ENCODE data around the gene ALDOB.

Gene ALDOB

DNA sequence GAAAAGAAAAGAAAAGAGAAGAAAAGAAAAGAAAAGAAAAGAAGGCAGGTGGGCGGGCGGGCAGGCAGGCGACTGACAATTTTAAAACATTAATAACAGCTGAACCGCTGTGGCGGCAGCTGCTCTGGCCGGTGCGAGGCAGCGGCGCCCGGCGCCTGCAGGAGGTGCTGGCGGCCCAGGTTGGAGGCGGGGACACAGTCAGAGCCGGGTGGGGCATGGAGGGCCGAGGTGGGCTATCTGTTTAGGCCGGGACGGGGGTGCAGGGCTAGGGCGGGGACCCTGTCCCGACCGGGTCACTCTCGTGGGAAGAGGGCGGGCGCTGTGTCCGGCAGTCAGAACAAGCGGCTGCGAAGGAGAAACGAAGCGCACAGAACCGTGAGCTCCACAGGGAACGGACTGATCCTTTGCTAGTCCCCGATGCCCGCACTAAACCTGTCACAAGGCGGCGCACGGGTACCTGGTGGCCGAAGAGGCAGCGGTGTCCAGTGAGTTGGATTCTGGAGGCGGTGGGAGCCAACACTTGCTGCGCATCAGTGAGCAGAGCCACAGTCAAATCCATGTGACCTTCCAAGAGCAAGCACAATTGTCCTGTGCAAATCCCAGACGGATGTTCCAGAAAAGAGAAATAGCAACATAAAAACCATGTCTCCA, 13.6 kb upstream of the ALDOB start:
- H3K9me3 ChIP-seq (ENCODE audit: severe bottlenecking) = peaks cover 3% of the 10 kb centered on the region
- H3K4me3 ChIP-seq (ENCODE audit: low read depth, low read length) = peak overlapping the region; percentile 78
- no peaks in the 10 kb centered on the region for H3K27me3 ChIP-seq (ENCODE audit: insufficient read depth, low read depth, severe bottlenecking)

DNA sequence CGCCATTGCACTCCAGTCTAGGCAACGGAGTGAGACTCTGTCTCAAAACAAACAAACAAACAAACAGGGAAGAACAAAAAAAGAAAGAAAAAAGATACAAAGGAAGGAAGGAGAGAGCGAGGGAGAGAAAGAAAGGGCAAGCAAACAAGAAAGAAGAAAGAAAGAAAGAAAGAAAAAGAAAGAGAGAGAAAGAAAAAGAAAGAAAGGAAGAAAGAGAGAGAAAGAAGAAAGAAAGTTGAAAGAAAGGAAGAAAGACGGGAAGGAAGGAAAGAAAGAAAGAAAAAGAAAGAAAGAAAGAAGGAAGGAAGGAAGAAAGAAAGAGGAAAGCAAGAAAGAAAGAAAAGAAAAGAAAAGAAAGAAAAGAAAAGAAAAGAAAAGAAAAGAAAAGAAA, 13.1 kb upstream of the ALDOB start:
- no peaks in the 10 kb centered on the region for H3K27me3 ChIP-seq (ENCODE audit: insufficient read depth, low read depth, severe bottlenecking)
- no peaks in the 10 kb centered on the region for H3K36me3 ChIP-seq
- DNase-seq = no peak
- H3K27ac ChIP-seq = no peak overlapping the region
- H3K4me3 ChIP-seq (ENCODE audit: low read depth, low read length) = peak overlapping the region; percentile 78; the same call in 1 of the 2 replicates
- no peak for TF ChIP-seq CTCF (IDR thresholded peaks at IDR 0.05; ENCODE audit: low read depth, low read length)
- peaks cover 3% of the 10 kb centered on the region for H3K9me3 ChIP-seq (ENCODE audit: severe bottlenecking)

More for the DNA sequence above, 13.6 kb upstream of the ALDOB start:
- H3K27ac ChIP-seq = peak overlapping the region; percentile 61
- no peaks in the 10 kb centered on the region for H3K36me3 ChIP-seq
- peak; percentile 97 for DNase-seq
- TF ChIP-seq CTCF (IDR thresholded peaks at IDR 0.05; ENCODE audit: low read depth, low read length) = peak; percentile 92

- no peaks in the 10 kb centered on the region for H3K36me3 ChIP-seq
- H3K9me3 ChIP-seq (ENCODE audit: severe bottlenecking) = no peaks in the 10 kb centered on the region
- DNase-seq = no peak
- TF ChIP-seq CTCF (IDR thresholded peaks at IDR 0.05; ENCODE audit: low read depth, low read length) = no peak
- H3K27me3 ChIP-seq (ENCODE audit: insufficient read depth, low read depth, severe bottlenecking) = no peaks in the 10 kb centered on the region
- no peak overlapping the region for H3K4me3 ChIP-seq (ENCODE audit: low read depth, low read length)
- no peak overlapping the region for H3K27ac ChIP-seq
Measured at GRCh38 chr9:101446732-101447131, 11.2 kb upstream of the ALDOB start.

- no peaks in the 10 kb centered on the region for H3K36me3 ChIP-seq
- no peak overlapping the region for H3K4me3 ChIP-seq (ENCODE audit: low read depth, low read length)
- H3K9me3 ChIP-seq (ENCODE audit: severe bottlenecking) = no peaks in the 10 kb centered on the region
- no peak for TF ChIP-seq CTCF (IDR thresholded peaks at IDR 0.05; ENCODE audit: low read depth, low read length)
- no peak for DNase-seq
- H3K27me3 ChIP-seq (ENCODE audit: insufficient read depth, low read depth, severe bottlenecking) = no peaks in the 10 kb centered on the region
- no peak overlapping the region for H3K27ac ChIP-seq
Measured at GRCh38 chr9:101445353-101446029, 9.9 kb upstream of the ALDOB start.

DNA sequence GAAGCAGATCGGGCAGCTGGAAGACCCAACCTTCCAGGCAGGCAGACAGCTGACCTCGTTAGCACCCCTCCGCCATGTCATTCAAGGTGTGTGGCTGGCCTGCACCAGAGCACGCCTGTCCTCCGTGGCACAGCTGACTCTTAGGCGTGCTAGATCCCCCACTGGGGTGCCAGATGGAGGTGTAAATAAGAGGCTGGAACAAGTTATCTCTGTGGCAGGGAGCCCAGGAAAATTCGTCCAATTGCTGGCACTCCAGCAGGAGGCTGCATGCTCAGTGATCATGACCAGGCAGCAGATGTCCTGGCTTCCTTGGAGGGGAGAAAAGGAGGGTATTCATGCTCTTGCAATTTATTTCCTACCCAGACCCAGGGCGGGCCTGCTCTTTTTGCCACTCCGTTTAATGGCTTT, 7.8 kb upstream of the ALDOB start:
- DNase-seq = peak; percentile 87
- H3K27ac ChIP-seq = peak overlapping the region; percentile 18
- H3K9me3 ChIP-seq (ENCODE audit: severe bottlenecking) = no peaks in the 10 kb centered on the region
- H3K36me3 ChIP-seq = no peaks in the 10 kb centered on the region
- H3K27me3 ChIP-seq (ENCODE audit: insufficient read depth, low read depth, severe bottlenecking) = no peaks in the 10 kb centered on the region
- no peak overlapping the region for H3K4me3 ChIP-seq (ENCODE audit: low read depth, low read length)
- no peak for TF ChIP-seq CTCF (IDR thresholded peaks at IDR 0.05; ENCODE audit: low read depth, low read length)
